ENCODE data around the gene REV3L. TPM values are rescaled to one million over a fixed set of nuclear protein-coding genes. Genes with fewer than 3 reads are reported as not detected.

The REV3L gene
- total and polyA plus RNA-seq, 2 donors (not counting 1 experiment from before 2014, with no cell fraction given) = 42.9 to 127 TPM

GRCh38 chr6:111260570-111261298, 222.3 kb downstream of the REV3L start:
- no peaks in the 10 kb centered on the region for H3K27me3 ChIP-seq (ENCODE audit: control insufficient read depth, insufficient read depth, low read length)
- no peaks in the 10 kb centered on the region for H3K9me3 ChIP-seq (ENCODE audit: control insufficient read depth, insufficient read depth, low read depth, low read length)
- H3K4me1 ChIP-seq (ENCODE audit: control insufficient read depth, extremely low read depth, insufficient read depth, low read length) = peaks cover 8% of the 10 kb centered on the region
- peak overlapping the region in 2 of 4 experiments; percentile 19 to 38 for H3K4me3 ChIP-seq (replicated peaks in 1 of 4; ENCODE audit: control extremely low read depth in 1 of 4, insufficient read depth in 1 of 4, low read depth in 3 of 4, low read length in 4 of 4)
- H2AFZ ChIP-seq (ENCODE audit: low read length) = no peak overlapping the region
- H3K36me3 ChIP-seq (ENCODE audit: control insufficient read depth, insufficient read depth, low read length) = no peaks in the 10 kb centered on the region
- no peak overlapping the region for H3K27ac ChIP-seq (ENCODE audit: insufficient read depth, low read length)
- H3K9ac ChIP-seq (ENCODE audit: insufficient read depth, low read length) = no peak overlapping the region
- no peak for TF ChIP-seq CTCF (conservative IDR thresholded peaks at IDR 0.05 in 1 of 2, IDR thresholded peaks at IDR 0.05 in 1 of 2; ENCODE audit: low read depth in 1 of 2, low read length in 2 of 2)
- no peak for TF ChIP-seq EZH2 (IDR thresholded peaks at IDR 0.05; ENCODE audit: low read length, missing control alignments)
- peak overlapping the region; percentile 44 for H3K4me2 ChIP-seq (ENCODE audit: extremely low read depth, insufficient read depth, low read length)
- no peaks in the 10 kb centered on the region for H4K20me1 ChIP-seq (ENCODE audit: control insufficient read depth, extremely low read depth, insufficient read depth, low read length)
- peak in 1 of 2 donors; percentile 35 for DNase-seq (ENCODE audit: low read depth in 2 of 2)
- peaks cover 6% of the 10 kb centered on the region for H3K79me2 ChIP-seq (ENCODE audit: control insufficient read depth, insufficient read depth, low read length)

GRCh38 chr6:111259089-111259831, 223.8 kb downstream of the REV3L start:
- no peaks in the 10 kb centered on the region for H3K9me3 ChIP-seq (ENCODE audit: control insufficient read depth, insufficient read depth, low read depth, low read length)
- H2AFZ ChIP-seq (ENCODE audit: low read length) = peak overlapping the region; percentile 77
- H4K20me1 ChIP-seq (ENCODE audit: control insufficient read depth, extremely low read depth, insufficient read depth, low read length) = no peaks in the 10 kb centered on the region
- H3K4me3 ChIP-seq (replicated peaks in 1 of 4; ENCODE audit: control extremely low read depth in 1 of 4, insufficient read depth in 1 of 4, low read depth in 3 of 4, low read length in 4 of 4) = peak overlapping the region; percentile 81 to 90 (median 86)
- H3K4me2 ChIP-seq (ENCODE audit: extremely low read depth, insufficient read depth, low read length) = peak overlapping the region; percentile 78
- peaks cover 6% of the 10 kb centered on the region for H3K79me2 ChIP-seq (ENCODE audit: control insufficient read depth, insufficient read depth, low read length)
- DNase-seq (ENCODE audit: low read depth in 2 of 2) = peak; percentile 98 to 99
- no peaks in the 10 kb centered on the region for H3K27me3 ChIP-seq (ENCODE audit: control insufficient read depth, insufficient read depth, low read length)
- H3K9ac ChIP-seq (ENCODE audit: insufficient read depth, low read length) = peak overlapping the region; percentile 80
- H3K4me1 ChIP-seq (ENCODE audit: control insufficient read depth, extremely low read depth, insufficient read depth, low read length) = peaks cover 7% of the 10 kb centered on the region
- H3K36me3 ChIP-seq (ENCODE audit: control insufficient read depth, insufficient read depth, low read length) = no peaks in the 10 kb centered on the region
- TF ChIP-seq EZH2 (IDR thresholded peaks at IDR 0.05; ENCODE audit: low read length, missing control alignments) (no peak), CTCF (conservative IDR thresholded peaks at IDR 0.05 in 1 of 2, IDR thresholded peaks at IDR 0.05 in 1 of 2; ENCODE audit: low read depth in 1 of 2, low read length in 2 of 2) (peak; percentile 90 to 94)
- peak overlapping the region; percentile 89 for H3K27ac ChIP-seq (ENCODE audit: insufficient read depth, low read length)

GRCh38 chr6:111258615-111259088, 224.4 kb downstream of the REV3L start:
- Histone ChIP-seq H3K27me3 (ENCODE audit: control insufficient read depth, insufficient read depth, low read length) (no peaks in the 10 kb centered on the region), H3K9me3 (ENCODE audit: control insufficient read depth, insufficient read depth, low read depth, low read length) (no peaks in the 10 kb centered on the region), H3K4me1 (ENCODE audit: control insufficient read depth, extremely low read depth, insufficient read depth, low read length) (peaks cover 1% of the 10 kb centered on the region), H3K9ac (ENCODE audit: insufficient read depth, low read length) (no peak overlapping the region), H4K20me1 (ENCODE audit: control insufficient read depth, extremely low read depth, insufficient read depth, low read length) (no peaks in the 10 kb centered on the region), H3K27ac (ENCODE audit: insufficient read depth, low read length) (peak overlapping the region; percentile 89), H3K4me2 (ENCODE audit: extremely low read depth, insufficient read depth, low read length) (peak overlapping the region; percentile 69), H3K79me2 (ENCODE audit: control insufficient read depth, insufficient read depth, low read length) (peaks cover 6% of the 10 kb centered on the region), H3K4me3 (replicated peaks in 1 of 4; ENCODE audit: control extremely low read depth in 1 of 4, insufficient read depth in 1 of 4, low read depth in 3 of 4, low read length in 4 of 4) (peak overlapping the region in 3 of 4 experiments; percentile 6 to 88 (median 58)), H3K36me3 (ENCODE audit: control insufficient read depth, insufficient read depth, low read length) (no peaks in the 10 kb centered on the region), H2AFZ (ENCODE audit: low read length) (peak overlapping the region; percentile 69)
- DNase-seq (ENCODE audit: low read depth in 2 of 2) = peak in 1 of 2 donors; percentile 73
- TF ChIP-seq CTCF (conservative IDR thresholded peaks at IDR 0.05 in 1 of 2, IDR thresholded peaks at IDR 0.05 in 1 of 2; ENCODE audit: low read depth in 1 of 2, low read length in 2 of 2) = no peak
- TF ChIP-seq EZH2 (IDR thresholded peaks at IDR 0.05; ENCODE audit: low read length, missing control alignments) = no peak

Data from fibroblast of lung (primary cell).